HepG2 (cell line): ENCODE results near the gene CFD. TPM values are rescaled to one million over a fixed set of nuclear protein-coding genes. Genes with fewer than 3 reads are reported as not detected.
A peak's percentile ranks its signal among the peaks of the same experiment; 100 is the strongest.

Experiments
- ATAC-seq: fragments of 200-7000 bp; cut with Tn5 transposase; 3 replicates; pipeline ENCODE4 v1.9.1; 2020; ENCODE audit warnings: mild to moderate bottlenecking, moderate library complexity
- BruUV-seq: library from RNA; stranded (reverse); fragments of 400-500 nt; replicated peaks from 2 replicates; lab custom pipeline; 2021; lab: Mats Ljungman, UMichigan
- CTCF ChIA-PET: fragments of 300-600 bp; formaldehyde crosslinking; extraction: SDS; loops from one replicate; lab custom pipeline; 2021; ENCODE audit warnings: low total read pairs, inconsistent platforms, low intra/inter-chr PET ratio; lab: Yijun Ruan, JAX
- POLR2A ChIA-PET: fragments of 350-600 bp; sonication (Branson Sonifier 250); formaldehyde crosslinking; loops from one replicate; lab custom pipeline; 2020; ENCODE audit warnings: antibody characterized with exemption, inconsistent platforms; lab: Yijun Ruan, JAX
- DNase-seq: peaks from one replicate; pipeline ENCODE4 v3.0.0-alpha.2; 2015; ENCODE audit warnings: low spot score
- FAIRE-seq: peaks from 3 replicates; lab custom pipeline; 2011; peaks lifted over from hg19 to GRCh38; lab: Jason Lieb, UNC
- H2AFZ ChIP-seq: one replicate; pipeline ENCODE4 v1.6.1; 2011; ENCODE audit warnings: low read length, inconsistent platforms
- H3K27ac ChIP-seq: fragments of 300-600 bp; 3 replicates; pipeline ENCODE4 v1.8.0; 2011; ENCODE audit warnings: mixed run types, mild to moderate bottlenecking, mixed read lengths, low read length, inconsistent platforms; ENCODE audit not compliant: insufficient read depth; ENCODE audit errors: extremely low read length
- H3K27me3 ChIP-seq, 2 experiments: fragments of 200-600 bp in 1 of 2; 2 replicates in 1 of 2; 3 replicates in 1 of 2; pipeline versions ENCODE4 v1.6.0 to v1.8.0; 2011; ENCODE audit warnings: low read length in 2 of 2, mild to moderate bottlenecking in 2 of 2, moderate library complexity in 2 of 2, inconsistent platforms in 1 of 2; ENCODE audit not compliant: insufficient read depth in 2 of 2, control insufficient read depth in 1 of 2
- H3K36me3 ChIP-seq, 2 experiments: fragments of 200-600 bp in 1 of 2; replicated peaks in 1 of 2; 2 replicates in 1 of 2; 3 replicates in 1 of 2; pipeline versions ENCODE4 v1.5.1 to v1.8.0; 2011; ENCODE audit warnings: low read length in 2 of 2, inconsistent platforms in 1 of 2; ENCODE audit not compliant: insufficient read depth in 2 of 2, control insufficient read depth in 1 of 2
- H3K4me1 ChIP-seq: 2 replicates; pipeline ENCODE4 v1.5.1; 2012; ENCODE audit warnings: low read length, inconsistent platforms; ENCODE audit not compliant: insufficient read depth
- H3K4me2 ChIP-seq: 2 replicates; pipeline ENCODE4 v1.6.0; 2011; ENCODE audit warnings: low read depth, low read length, inconsistent platforms
- H3K4me3 ChIP-seq, 3 experiments: fragments of 200-600 bp in 1 of 3; sonication (generic), shearing (Covaris generic) in 1 of 3; replicated peaks in 1 of 3; 2 replicates each; pipeline ENCODE4 v1.5.1; 2011 to 2016; ENCODE audit warnings: low read length in 3 of 3, inconsistent platforms in 2 of 3, low read depth in 2 of 3, mild to moderate bottlenecking in 2 of 3, control low read depth in 1 of 3, mixed read lengths in 1 of 3; ENCODE audit not compliant: insufficient read depth in 1 of 3
- H3K79me2 ChIP-seq: one replicate; pipeline ENCODE4 v1.6.1; 2011; ENCODE audit warnings: low read length, inconsistent platforms; ENCODE audit not compliant: insufficient read depth
- H3K9ac ChIP-seq: 2 replicates; pipeline ENCODE4 v1.6.0; 2011; ENCODE audit warnings: mild to moderate bottlenecking, low read depth, low read length, inconsistent platforms; ENCODE audit not compliant: insufficient read depth
- H3K9me3 ChIP-seq: 2 replicates; pipeline ENCODE4 v1.5.1; 2012; ENCODE audit warnings: mild to moderate bottlenecking, low read length
- H4K20me1 ChIP-seq: 2 replicates; pipeline ENCODE4 v1.6.0; 2011; ENCODE audit warnings: inconsistent platforms, mild to moderate bottlenecking, low read length, moderate library complexity; ENCODE audit not compliant: insufficient read depth
- FOXC1 ChIP-seq: sonication (generic); formaldehyde crosslinking; IDR thresholded peaks from 2 replicates; pipeline ENCODE4 v1.8.0; 2022; ENCODE audit warnings: mild to moderate bottlenecking, missing genetic modification reagents, borderline replicate concordance
- ZNF225 ChIP-seq: sonication (generic); formaldehyde crosslinking; IDR thresholded peaks from 2 replicates; pipeline ENCODE4 v1.4.0; 2020; ENCODE audit warnings: mild to moderate bottlenecking, missing genetic modification reagents
- ZNF318 ChIP-seq: sonication (generic); formaldehyde crosslinking; IDR thresholded peaks from 2 replicates; pipeline ENCODE4 v1.4.0; 2020; ENCODE audit warnings: mild to moderate bottlenecking, missing genetic modification reagents
- ZNF776 ChIP-seq: sonication (generic); formaldehyde crosslinking; IDR thresholded peaks from 2 replicates; pipeline ENCODE4 v1.4.0; 2020; ENCODE audit warnings: mild to moderate bottlenecking, missing genetic modification reagents
- WGBS: methylation state at CpG from one replicate; pipeline ENCODE4 v1.1.6; 2017; ENCODE audit warnings: low lambda C conversion rate; 5-methylcytosine and 5-hydroxymethylcytosine counted together
- in situ Hi-C: cut with HindIII; loops from 2 replicates; pipeline ENCODE4 v1.10.0; 2017; ENCODE audit warnings: low pct_unique_long_range_greater_than_20kb; ENCODE audit not compliant: extremely low pct_ligation_motif_present
- intact Hi-C: fragments of 100-400 bp; cut with micrococcal nuclease; formaldehyde crosslinking; loops from one replicate; pipeline ENCODE4 v1.10.0; 2022; ENCODE audit not compliant: unreplicated experiment
- polyA plus RNA-seq, 8 experiments: library from polyadenylated mRNA; depleted of rRNA in 3 of 8; stranded (reverse) in 7 of 8; unstranded in 1 of 8; fragments of >200 nt; fragmentation: Illumina TruSeq in 4 of 8; extraction: Trizol in 4 of 8; gene quantifications; 2 replicates each; pipeline versions ENCODE4 v1.2.1 to v1.2.3, GENCODE V29; 2011 to 2016; ENCODE audit warnings: low read depth in 4 of 8, missing spikeins in 1 of 8, mixed read lengths in 1 of 8; ENCODE audit not compliant: insufficient read depth in 1 of 8
- total RNA-seq, 5 experiments: library from RNA; depleted of rRNA; stranded (reverse); fragments of >200 nt; fragmentation: Illumina TruSeq; extraction: Trizol; gene quantifications; 2 replicates each; pipeline ENCODE4 v1.2.3, GENCODE V29; 2016; ENCODE audit warnings: low read depth in 1 of 5
- TF ChIP-seq, protein P1 (sequence below): sonication (generic); formaldehyde crosslinking; IDR thresholded peaks from 2 replicates; pipeline ENCODE4 v1.9.0; 2021; ENCODE audit warnings: mild to moderate bottlenecking, missing genetic modification reagents

CFD gene
- total and polyA plus RNA-seq, 2 of the 13 experiments (the other 11 are each of a cell fraction or from before 2014, with no cell fraction given) = 2.3 to 4.6 TPM

DNA sequence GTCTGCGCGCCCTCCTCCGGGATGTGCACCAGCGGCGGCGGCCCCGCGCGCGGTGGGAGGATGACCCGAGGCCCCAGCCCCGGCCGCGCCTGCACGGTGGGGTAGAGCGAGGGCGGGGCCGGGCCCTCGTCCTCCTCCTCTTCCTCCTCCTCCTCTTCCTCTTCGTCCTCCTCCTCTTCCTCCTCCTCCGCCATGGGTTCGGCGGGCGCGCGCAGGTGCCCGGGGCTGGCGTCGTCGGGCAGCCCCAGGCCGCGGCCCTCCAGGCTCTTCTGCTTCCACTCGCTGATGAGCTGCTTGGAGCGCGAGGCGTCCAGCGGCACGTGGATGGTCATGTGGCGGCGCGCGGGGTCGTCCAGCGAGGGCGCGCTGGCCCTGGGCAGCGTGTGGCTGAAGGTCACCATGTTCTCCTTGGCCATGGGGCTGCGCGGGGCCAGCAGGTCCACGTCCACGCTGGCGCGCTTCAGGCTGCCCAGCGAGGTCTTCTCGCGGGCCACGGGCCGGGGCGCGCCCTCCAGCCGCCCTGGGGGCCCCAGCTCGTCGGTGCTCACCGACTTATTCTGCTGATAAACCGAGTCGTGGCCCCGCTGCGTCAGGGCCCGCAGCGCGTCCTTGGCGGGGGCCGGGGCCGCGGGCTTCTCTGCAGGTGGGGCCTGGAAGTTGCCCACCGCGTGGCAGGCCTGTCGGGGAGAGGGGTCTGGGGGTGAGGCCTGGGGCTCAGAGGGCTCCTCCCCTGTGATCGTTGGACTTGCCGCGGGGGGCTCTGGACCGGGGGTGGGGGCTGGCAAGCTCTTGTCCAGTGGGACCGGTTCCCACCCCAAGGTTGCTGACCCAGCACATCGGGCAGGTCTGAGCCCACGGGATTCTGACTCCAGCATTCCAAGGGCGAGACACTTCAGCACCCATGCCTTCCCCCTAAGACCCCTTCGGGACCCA is 46.0 kb upstream of the CFD start:
- Histone ChIP-seq H3K27me3 (no peaks in the 10 kb centered on the region), H3K9ac (no peak overlapping the region), H3K27ac (no peak overlapping the region), H2AFZ (no peak overlapping the region), H3K9me3 (no peaks in the 10 kb centered on the region), H4K20me1 (peaks cover 29% of the 10 kb centered on the region), H3K4me1 (no peaks in the 10 kb centered on the region), H3K4me2 (no peak overlapping the region), H3K4me3 (no peak overlapping the region), H3K36me3 (peaks cover 16 to 34% of the 10 kb centered on the region in 2 experiments; a peak in 4 of 5 replicates), H3K79me2 (no peaks in the 10 kb centered on the region)
- peak; percentile 1 for ATAC-seq
- DNase-seq = no peak
- intact Hi-C loops = no loop called here
- in situ Hi-C loops = no loop called here
- BruUV-seq = no TSS peak
- no peak for FAIRE-seq
- 97% methylated on average over 79 of the region's 87 CpGs for WGBS
- POLR2A ChIA-PET = no interaction called here
- CTCF ChIA-PET = no interaction called here
- TF ChIP-seq, protein P1, sequence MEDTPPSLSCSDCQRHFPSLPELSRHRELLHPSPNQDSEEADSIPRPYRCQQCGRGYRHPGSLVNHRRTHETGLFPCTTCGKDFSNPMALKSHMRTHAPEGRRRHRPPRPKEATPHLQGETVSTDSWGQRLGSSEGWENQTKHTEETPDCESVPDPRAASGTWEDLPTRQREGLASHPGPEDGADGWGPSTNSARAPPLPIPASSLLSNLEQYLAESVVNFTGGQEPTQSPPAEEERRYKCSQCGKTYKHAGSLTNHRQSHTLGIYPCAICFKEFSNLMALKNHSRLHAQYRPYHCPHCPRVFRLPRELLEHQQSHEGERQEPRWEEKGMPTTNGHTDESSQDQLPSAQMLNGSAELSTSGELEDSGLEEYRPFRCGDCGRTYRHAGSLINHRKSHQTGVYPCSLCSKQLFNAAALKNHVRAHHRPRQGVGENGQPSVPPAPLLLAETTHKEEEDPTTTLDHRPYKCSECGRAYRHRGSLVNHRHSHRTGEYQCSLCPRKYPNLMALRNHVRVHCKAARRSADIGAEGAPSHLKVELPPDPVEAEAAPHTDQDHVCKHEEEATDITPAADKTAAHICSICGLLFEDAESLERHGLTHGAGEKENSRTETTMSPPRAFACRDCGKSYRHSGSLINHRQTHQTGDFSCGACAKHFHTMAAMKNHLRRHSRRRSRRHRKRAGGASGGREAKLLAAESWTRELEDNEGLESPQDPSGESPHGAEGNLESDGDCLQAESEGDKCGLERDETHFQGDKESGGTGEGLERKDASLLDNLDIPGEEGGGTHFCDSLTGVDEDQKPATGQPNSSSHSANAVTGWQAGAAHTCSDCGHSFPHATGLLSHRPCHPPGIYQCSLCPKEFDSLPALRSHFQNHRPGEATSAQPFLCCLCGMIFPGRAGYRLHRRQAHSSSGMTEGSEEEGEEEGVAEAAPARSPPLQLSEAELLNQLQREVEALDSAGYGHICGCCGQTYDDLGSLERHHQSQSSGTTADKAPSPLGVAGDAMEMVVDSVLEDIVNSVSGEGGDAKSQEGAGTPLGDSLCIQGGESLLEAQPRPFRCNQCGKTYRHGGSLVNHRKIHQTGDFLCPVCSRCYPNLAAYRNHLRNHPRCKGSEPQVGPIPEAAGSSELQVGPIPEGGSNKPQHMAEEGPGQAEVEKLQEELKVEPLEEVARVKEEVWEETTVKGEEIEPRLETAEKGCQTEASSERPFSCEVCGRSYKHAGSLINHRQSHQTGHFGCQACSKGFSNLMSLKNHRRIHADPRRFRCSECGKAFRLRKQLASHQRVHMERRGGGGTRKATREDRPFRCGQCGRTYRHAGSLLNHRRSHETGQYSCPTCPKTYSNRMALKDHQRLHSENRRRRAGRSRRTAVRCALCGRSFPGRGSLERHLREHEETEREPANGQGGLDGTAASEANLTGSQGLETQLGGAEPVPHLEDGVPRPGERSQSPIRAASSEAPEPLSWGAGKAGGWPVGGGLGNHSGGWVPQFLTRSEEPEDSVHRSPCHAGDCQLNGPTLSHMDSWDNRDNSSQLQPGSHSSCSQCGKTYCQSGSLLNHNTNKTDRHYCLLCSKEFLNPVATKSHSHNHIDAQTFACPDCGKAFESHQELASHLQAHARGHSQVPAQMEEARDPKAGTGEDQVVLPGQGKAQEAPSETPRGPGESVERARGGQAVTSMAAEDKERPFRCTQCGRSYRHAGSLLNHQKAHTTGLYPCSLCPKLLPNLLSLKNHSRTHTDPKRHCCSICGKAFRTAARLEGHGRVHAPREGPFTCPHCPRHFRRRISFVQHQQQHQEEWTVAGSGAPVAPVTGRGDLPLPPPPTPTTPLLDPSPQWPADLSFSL (CRISPR knock-in tag) = no peak
- no peak for TF ChIP-seq ZNF225
- no peak for TF ChIP-seq FOXC1 (CRISPR knock-in tag)
- TF ChIP-seq ZNF318 (CRISPR knock-in tag) = peak; percentile 30; the same call in 1 of the 2 replicates
- no peak for TF ChIP-seq ZNF776 (CRISPR knock-in tag)
